Mesodermal cell (in vitro differentiated cells): ENCODE data around the gene RPL38.

Experiments
- H3K27ac ChIP-seq: 2 replicates; pipeline ENCODE4 v1.7.0; 2013; ENCODE audit warnings: mild to moderate bottlenecking, low read depth, low read length, moderate library complexity; ENCODE audit not compliant: severe bottlenecking
- H3K36me3 ChIP-seq: 2 replicates; pipeline ENCODE4 v1.7.1; 2013; ENCODE audit warnings: mild to moderate bottlenecking, low read length, moderate library complexity; ENCODE audit not compliant: control insufficient read depth, insufficient read depth
- H3K4me1 ChIP-seq: one replicate; pipeline ENCODE4 v1.7.1; 2013; ENCODE audit warnings: mild to moderate bottlenecking, low read length; ENCODE audit not compliant: insufficient read depth, control insufficient read depth, poor library complexity, severe bottlenecking
- H3K4me3 ChIP-seq: 2 replicates; pipeline ENCODE4 v1.7.0; 2013; ENCODE audit warnings: low read length, control low read depth, mild to moderate bottlenecking; ENCODE audit not compliant: insufficient read depth, poor library complexity, severe bottlenecking; ENCODE audit errors: extremely low read depth
- H3K9me3 ChIP-seq: 2 replicates; pipeline ENCODE4 v1.7.1; 2013; ENCODE audit warnings: mild to moderate bottlenecking, low read length, moderate library complexity; ENCODE audit not compliant: control insufficient read depth
- WGBS, 2 experiments: methylation state at CpG; one replicate each; pipeline ENCODE4 v1.1.5; 2013; ENCODE audit warnings: missing lambda C conversion rate in 2 of 2; ENCODE audit not compliant: insufficient coverage in 2 of 2; 5-methylcytosine and 5-hydroxymethylcytosine counted together

RPL38 gene

GRCh38 chr17:74198694-74199093, 4.8 kb upstream of the RPL38 start:
- H3K9me3 ChIP-seq = no peaks in the 10 kb centered on the region
- WGBS, 2 experiments = 84 to 91% methylated on average over 5 to 6 of the region's 6 CpGs
- H3K4me1 ChIP-seq = peaks cover 4% of the 10 kb centered on the region
- H3K4me3 ChIP-seq = no peak overlapping the region
- H3K36me3 ChIP-seq = no peaks in the 10 kb centered on the region
- H3K27ac ChIP-seq = no peak overlapping the region

GRCh38 chr17:74199306-74200092, 4.0 kb upstream of the RPL38 start:
- H3K4me1 ChIP-seq = peaks cover 5% of the 10 kb centered on the region
- H3K9me3 ChIP-seq = no peaks in the 10 kb centered on the region
- no peak overlapping the region for H3K27ac ChIP-seq
- WGBS, 2 experiments = 20 to 39% methylated on average over 15 to 18 of the region's 35 CpGs
- H3K36me3 ChIP-seq = peaks cover 6% of the 10 kb centered on the region
- H3K4me3 ChIP-seq = no peak overlapping the region

- H3K4me1 ChIP-seq = peaks cover 11% of the 10 kb centered on the region
- 75 to 79% methylated on average over 7 to 10 of the region's 10 CpGs for WGBS, 2 experiments
- H3K9me3 ChIP-seq = no peaks in the 10 kb centered on the region
- peaks cover 12% of the 10 kb centered on the region for H3K36me3 ChIP-seq
- no peak overlapping the region for H3K4me3 ChIP-seq
- H3K27ac ChIP-seq = no peak overlapping the region
Observed at GRCh38 chr17:74200112-74200511, 3.4 kb upstream of the RPL38 start.

DNA sequence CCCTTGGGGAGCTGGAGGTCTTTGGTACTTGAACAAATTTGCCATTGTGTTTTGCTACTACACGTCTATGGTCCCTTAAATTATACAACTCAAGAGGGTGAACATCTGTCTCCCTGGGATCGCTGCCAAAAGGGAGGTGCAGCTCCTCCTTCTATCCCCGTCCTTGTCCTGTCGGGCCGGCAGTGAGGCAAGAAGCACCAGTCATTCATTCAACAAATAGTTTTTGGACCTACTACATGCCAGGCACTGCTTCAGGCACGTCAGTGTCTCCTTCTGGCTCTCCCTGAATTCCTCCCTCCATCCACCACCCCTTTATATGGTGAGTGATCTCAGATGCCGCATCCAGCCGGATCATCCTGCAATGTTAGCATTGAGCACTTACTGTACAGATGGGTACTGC, 2.2 kb upstream of the RPL38 start:
- peaks cover 24% of the 10 kb centered on the region for H3K36me3 ChIP-seq
- peaks cover 16% of the 10 kb centered on the region for H3K4me1 ChIP-seq
- H3K27ac ChIP-seq = no peak overlapping the region
- 82 to 98% methylated on average over 5 to 8 of the region's 8 CpGs for whole genome bisulfite sequencing, 2 experiments
- no peaks in the 10 kb centered on the region for H3K9me3 ChIP-seq
- H3K4me3 ChIP-seq = no peak overlapping the region

DNA sequence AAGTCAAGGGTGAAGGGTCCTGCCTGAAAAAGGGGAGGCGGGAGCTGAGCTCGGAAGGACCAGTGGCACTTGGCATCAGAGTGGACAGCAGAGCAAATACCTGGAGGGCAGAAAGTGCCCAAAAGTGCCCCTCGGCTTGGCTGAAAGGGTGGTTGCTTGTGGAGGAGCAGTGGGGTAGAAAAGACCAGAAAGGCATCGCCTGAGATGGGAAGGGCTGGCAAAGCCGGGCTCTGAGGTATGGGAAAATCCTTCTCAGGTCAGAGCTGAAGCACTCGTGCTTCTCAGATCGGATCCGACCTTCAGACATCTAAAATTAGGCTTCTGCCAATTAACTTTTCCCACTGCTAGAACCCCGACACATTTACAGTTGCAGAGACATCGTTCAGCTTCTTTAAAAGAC, 1.5 kb upstream of the RPL38 start:
- H3K4me3 ChIP-seq = no peak overlapping the region
- peaks cover 31% of the 10 kb centered on the region for H3K36me3 ChIP-seq
- H3K27ac ChIP-seq = no peak overlapping the region
- WGBS, 2 experiments = 77 to 81% methylated on average over 6 to 10 of the region's 10 CpGs
- peaks cover 17% of the 10 kb centered on the region for H3K4me1 ChIP-seq
- no peaks in the 10 kb centered on the region for H3K9me3 ChIP-seq

DNA sequence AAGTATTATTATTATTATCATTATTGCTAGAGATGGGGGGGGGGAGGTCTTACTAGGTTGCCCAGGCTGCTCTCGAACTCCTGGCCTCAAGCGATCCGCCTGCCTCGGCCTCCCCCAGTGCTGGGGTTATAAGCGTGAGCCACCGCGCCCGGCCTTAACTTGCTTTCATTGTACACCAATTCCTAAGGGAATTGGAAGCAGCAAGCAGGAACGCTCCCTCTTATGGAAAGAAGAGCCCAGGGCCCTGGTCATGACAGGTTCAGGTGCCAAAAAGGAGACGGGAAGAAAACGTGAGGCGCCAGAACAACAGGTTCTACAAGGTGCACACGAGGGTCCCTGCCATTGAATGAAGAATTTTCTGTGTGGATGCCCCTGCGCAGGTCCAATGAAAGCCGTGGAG, 540 bp upstream of the RPL38 start:
- no peaks in the 10 kb centered on the region for H3K9me3 ChIP-seq
- H3K4me1 ChIP-seq = peaks cover 27% of the 10 kb centered on the region
- H3K4me3 ChIP-seq = no peak overlapping the region
- H3K27ac ChIP-seq = no peak overlapping the region
- WGBS, 2 experiments = 71 to 73% methylated on average over 8 to 15 of the region's 15 CpGs
- peaks cover 41% of the 10 kb centered on the region for H3K36me3 ChIP-seq

DNA sequence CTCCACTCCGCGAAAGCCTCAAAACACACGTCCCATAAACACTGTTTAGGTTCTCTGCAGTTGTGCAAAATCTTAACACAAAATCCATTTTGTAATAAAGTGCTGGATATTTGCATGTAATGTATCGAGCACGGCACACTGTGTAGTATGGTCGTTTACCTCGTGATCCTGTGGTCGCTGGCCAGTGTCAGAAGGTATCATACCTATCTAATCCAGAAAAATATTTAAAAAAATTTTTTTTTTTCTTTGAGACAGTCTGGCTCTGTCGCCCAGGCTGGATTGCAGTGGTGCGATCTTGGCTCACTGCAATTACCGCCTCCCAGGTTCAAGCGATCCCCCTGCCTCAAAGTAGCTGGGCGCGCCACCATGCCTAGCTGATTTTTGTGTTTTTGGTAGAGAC, 996 bp downstream of the RPL38 start:
- Histone ChIP-seq H3K4me3 (peak overlapping the region; percentile 83), H3K36me3 (peaks cover 56% of the 10 kb centered on the region), H3K27ac (peak overlapping the region; percentile 83), H3K9me3 (no peaks in the 10 kb centered on the region), H3K4me1 (peaks cover 29% of the 10 kb centered on the region)
- WGBS, 2 experiments = 67 to 91% methylated on average over 4 to 5 of the region's 14 CpGs

- 60 to 100% methylated on average over 1 of the region's 3 CpGs for WGBS, 2 experiments
- Histone ChIP-seq H3K4me1 (peaks cover 35% of the 10 kb centered on the region), H3K4me3 (peak overlapping the region; percentile 83), H3K27ac (no peak overlapping the region), H3K9me3 (no peaks in the 10 kb centered on the region), H3K36me3 (peaks cover 64% of the 10 kb centered on the region)
Observed at GRCh38 chr17:74205274-74205673, 1.8 kb downstream of the RPL38 start.

DNA sequence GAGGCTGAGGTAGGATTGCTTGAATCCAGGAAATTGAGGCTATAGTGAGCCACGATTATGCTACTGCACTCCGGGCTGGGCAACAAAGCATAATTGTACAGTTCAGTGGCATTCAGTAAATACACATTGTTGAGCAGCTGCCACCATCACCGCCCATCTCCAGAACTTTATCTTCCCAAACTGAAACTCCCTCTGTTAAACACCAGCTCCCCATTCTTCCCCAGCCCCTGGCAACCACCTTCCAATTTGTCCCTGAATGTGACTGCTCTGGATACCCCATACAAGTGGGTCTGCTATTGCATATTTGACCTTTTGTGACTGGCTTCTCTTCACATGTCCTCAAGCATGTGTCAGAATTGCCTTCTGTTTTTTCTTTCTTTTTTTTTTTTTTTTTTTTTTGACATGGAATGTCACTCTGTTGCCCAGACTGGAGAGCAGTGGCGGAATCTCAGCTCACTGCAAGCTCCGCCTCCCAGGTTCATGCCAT, 2.9 kb downstream of the RPL38 start:
- Histone ChIP-seq H3K9me3 (no peaks in the 10 kb centered on the region), H3K36me3 (peaks cover 66% of the 10 kb centered on the region), H3K4me1 (peaks cover 45% of the 10 kb centered on the region), H3K27ac (no peak overlapping the region), H3K4me3 (peak overlapping the region; percentile 0)
- WGBS, 2 experiments = 81 to 92% methylated on average over 5 of the region's 5 CpGs

DNA sequence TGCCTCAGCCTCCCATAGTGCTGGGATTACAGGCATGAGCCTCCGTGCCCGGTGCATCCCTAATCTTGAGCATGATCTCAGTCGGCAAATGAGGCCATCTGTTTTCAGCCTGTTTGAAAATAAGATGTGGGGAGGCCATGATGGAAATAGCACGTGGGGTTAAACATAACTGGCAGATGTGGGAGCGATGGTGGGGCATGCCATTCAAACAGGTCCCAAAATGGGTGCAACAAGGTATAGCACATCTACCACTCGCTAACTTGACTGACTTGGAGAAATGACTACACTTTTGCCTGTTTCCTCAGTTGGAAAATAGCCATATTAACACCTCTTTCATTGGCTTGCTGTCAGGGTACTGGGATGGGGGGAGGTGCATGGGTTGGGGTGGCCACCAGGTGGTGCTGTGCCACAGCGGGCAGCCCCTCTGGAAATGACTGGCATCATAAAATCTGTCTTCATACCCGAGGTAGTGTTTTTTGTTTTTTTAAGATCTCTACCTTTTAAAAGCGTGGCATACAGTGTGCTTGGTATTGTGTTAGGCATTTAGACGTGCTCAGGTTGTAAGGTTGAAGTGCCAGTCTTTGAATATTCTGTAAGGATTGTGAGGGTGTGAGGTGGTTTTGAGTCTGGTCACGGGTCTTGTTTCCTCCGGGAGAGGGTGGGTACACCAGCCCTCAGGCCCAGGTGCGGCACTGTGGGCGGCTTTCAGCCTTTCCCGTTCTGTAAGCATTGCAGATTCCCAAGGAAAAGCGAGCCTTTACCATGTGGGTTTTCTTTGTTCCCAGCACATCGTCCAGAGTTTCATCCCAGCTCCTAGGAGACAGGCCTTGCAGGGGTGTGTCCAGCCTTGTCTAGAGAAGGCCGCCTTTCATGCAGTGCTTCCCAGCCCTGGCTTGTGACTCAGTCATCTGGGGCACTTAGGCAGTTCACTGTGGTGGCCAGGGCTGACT, 7.0 kb downstream of the RPL38 start:
- WGBS, 2 experiments = 55 to 61% methylated on average over 17 of the region's 18 CpGs
- Histone ChIP-seq H3K9me3 (no peaks in the 10 kb centered on the region), H3K4me3 (no peak overlapping the region), H3K27ac (peak overlapping the region; percentile 72), H3K36me3 (peaks cover 54% of the 10 kb centered on the region), H3K4me1 (peaks cover 41% of the 10 kb centered on the region)
